Peyer's patch (tissue), 4 donors: ENCODE data around the gene KIRREL3. TPM values are rescaled to one million over a fixed set of nuclear protein-coding genes. Genes with fewer than 3 reads are reported as not detected.
"Not testable (repeated sequence)": the region's sequence is repeated elsewhere in the genome, so short reads cannot be mapped to it uniquely, and the experiment has no call there.

ENCODE experiments used
- DNase-seq, 3 donors: peaks; one replicate each; pipeline ENCODE4 v3.0.0-alpha.2; 2017 to 2019
- H3K27ac ChIP-seq, 4 donors: fragments of 200-600 bp; sonication (generic); one replicate each; pipeline ENCODE4 v1.5.1; 2016 to 2019
- H3K27me3 ChIP-seq, 2 donors: fragments of 200-600 bp; sonication (generic); one replicate each; pipeline ENCODE4 v1.5.1; 2019
- H3K36me3 ChIP-seq, 3 donors: fragments of 200-600 bp; sonication (generic); one replicate each; pipeline ENCODE4 v1.5.1; 2016 to 2019
- H3K4me1 ChIP-seq, 4 donors: fragments of 200-600 bp; sonication (generic); one replicate each; pipeline ENCODE4 v1.5.1; 2016 to 2019
- H3K4me3 ChIP-seq, 4 donors: fragments of 200-600 bp; sonication (generic); 1 replicate in 3 of 4; 2 replicates in 1 of 4; pipeline ENCODE4 v1.5.1; 2016 to 2019; ENCODE audit warnings: mild to moderate bottlenecking in 1 of 4
- H3K9me3 ChIP-seq, 4 donors: fragments of 200-600 bp; sonication (generic); one replicate each; pipeline ENCODE4 v1.5.1; 2016 to 2019; ENCODE audit warnings: mild to moderate bottlenecking in 1 of 4
- CTCF ChIP-seq, 6 experiments: fragments of 450-650 bp in 4 of 6; fragments of 200-600 bp in 2 of 6; sonication (generic) in 1 of 6; IDR thresholded peaks; one replicate each; pipeline ENCODE4 v1.5.1; 2017 to 2019; ENCODE audit warnings: antibody characterized with exemption in 6 of 6, mild to moderate bottlenecking in 3 of 6, moderate library complexity in 1 of 6
- POLR2A ChIP-seq, 2 donors: fragments of 450-650 bp; IDR thresholded peaks; one replicate each; pipeline ENCODE4 v1.5.1; 2017; ENCODE audit warnings: antibody characterized with exemption in 2 of 2, mild to moderate bottlenecking in 2 of 2, moderate library complexity in 2 of 2
- total RNA-seq, 4 donors: library from RNA; depleted of rRNA; stranded (reverse); fragments of >200 nt; gene quantifications; one replicate each; pipeline ENCODE4 v1.1.0, GENCODE V29; 2016

Gene KIRREL3
- total RNA-seq, 4 donors from 2014 or later = 0.83 TPM; not detected in 3

GRCh38 chr11:126400479-126400878, 600.1 kb downstream of the KIRREL3 start:
- DNase-seq = no peak
- H3K4me1 ChIP-seq = no peaks in the 10 kb centered on the region
- TF ChIP-seq CTCF (IDR thresholded peaks at IDR 0.05) (no peak), POLR2A (IDR thresholded peaks at IDR 0.05) (no peak)

GRCh38 chr11:126400019-126400418, 600.6 kb downstream of the KIRREL3 start:
- H3K4me1 ChIP-seq = no peaks in the 10 kb centered on the region
- no peak for DNase-seq
- H3K36me3 ChIP-seq = no peaks in the 10 kb centered on the region
- H3K27me3 ChIP-seq = no peaks in the 10 kb centered on the region
- H3K9me3 ChIP-seq = no peaks in the 10 kb centered on the region
- no peak for TF ChIP-seq POLR2A (IDR thresholded peaks at IDR 0.05)
- TF ChIP-seq CTCF (IDR thresholded peaks at IDR 0.05) = no peak
- no peak overlapping the region for H3K27ac ChIP-seq
- H3K4me3 ChIP-seq = no peak overlapping the region

More at GRCh38 chr11:126400479-126400878, 600.1 kb downstream of the KIRREL3 start:
- Histone ChIP-seq H3K27ac (no peak overlapping the region), H3K4me3 (no peak overlapping the region), H3K27me3 (no peaks in the 10 kb centered on the region), H3K36me3 (no peaks in the 10 kb centered on the region), H3K9me3 (no peaks in the 10 kb centered on the region)

GRCh38 chr11:126398721-126399120, 601.8 kb downstream of the KIRREL3 start:
- DNase-seq = no peak
- no peak overlapping the region for H3K4me3 ChIP-seq
- no peaks in the 10 kb centered on the region for H3K27me3 ChIP-seq
- TF ChIP-seq POLR2A (IDR thresholded peaks at IDR 0.05) (no peak), CTCF (IDR thresholded peaks at IDR 0.05) (no peak)
- H3K9me3 ChIP-seq = no peaks in the 10 kb centered on the region
- H3K4me1 ChIP-seq = no peaks in the 10 kb centered on the region
- H3K27ac ChIP-seq = no peak overlapping the region
- no peaks in the 10 kb centered on the region for H3K36me3 ChIP-seq

GRCh38 chr11:126398296-126398695, 602.3 kb downstream of the KIRREL3 start:
- Histone ChIP-seq H3K27ac (no peak overlapping the region), H3K9me3 (no peaks in the 10 kb centered on the region), H3K4me1 (no peaks in the 10 kb centered on the region), H3K36me3 (no peaks in the 10 kb centered on the region), H3K4me3 (no peak overlapping the region), H3K27me3 (no peaks in the 10 kb centered on the region)
- no peak for TF ChIP-seq CTCF (IDR thresholded peaks at IDR 0.05)
- TF ChIP-seq POLR2A (IDR thresholded peaks at IDR 0.05) = no peak
- DNase-seq = no peak

GRCh38 chr11:126396965-126397364, 603.6 kb downstream of the KIRREL3 start:
- no peak for DNase-seq
- H3K27ac ChIP-seq = no peak overlapping the region
- TF ChIP-seq CTCF (IDR thresholded peaks at IDR 0.05) (no peak), POLR2A (IDR thresholded peaks at IDR 0.05) (no peak)

GRCh38 chr11:126396266-126396665, 604.3 kb downstream of the KIRREL3 start:
- not testable (repeated sequence) for DNase-seq, H3K27ac ChIP-seq, H3K36me3 ChIP-seq, H3K27me3 ChIP-seq, H3K9me3 ChIP-seq, H3K4me3 ChIP-seq
- H3K4me1 ChIP-seq = peaks cover 0 to 12% (median 0%) of the 10 kb centered on the region in 4 donors

More at GRCh38 chr11:126396965-126397364, 603.6 kb downstream of the KIRREL3 start:
- H3K9me3 ChIP-seq = no peaks in the 10 kb centered on the region
- H3K4me3 ChIP-seq = no peak overlapping the region
- no peaks in the 10 kb centered on the region for H3K27me3 ChIP-seq
- H3K4me1 ChIP-seq = peaks cover 0 to 7% (median 0%) of the 10 kb centered on the region in 4 donors
- no peaks in the 10 kb centered on the region for H3K36me3 ChIP-seq

- H3K4me3 ChIP-seq, H3K27ac ChIP-seq, H3K27me3 ChIP-seq, H3K9me3 ChIP-seq, H3K36me3 ChIP-seq: not testable (repeated sequence)
- H3K4me1 ChIP-seq = peaks cover 0 to 14% (median 0%) of the 10 kb centered on the region in 4 donors
- peak in 1 of 3 donors; percentile 58 for DNase-seq
Observed at GRCh38 chr11:126395784-126396183, 604.8 kb downstream of the KIRREL3 start.

- H3K4me3 ChIP-seq, DNase-seq, H3K36me3 ChIP-seq, H3K27ac ChIP-seq, H3K9me3 ChIP-seq, H3K27me3 ChIP-seq: not testable (repeated sequence)
- H3K4me1 ChIP-seq = peaks cover 0 to 14% (median 0%) of the 10 kb centered on the region in 4 donors
Observed at GRCh38 chr11:126394634-126395072, 605.9 kb downstream of the KIRREL3 start.
